HepG2 (cell line): ENCODE measurements around the gene HDGFL2. TPM values are rescaled to one million over a fixed set of nuclear protein-coding genes. Genes with fewer than 3 reads are reported as not detected.
A peak's percentile ranks its signal among the peaks of the same experiment; 100 is the strongest.

ENCODE experiments used
- FIP1L1 ChIP-seq: fragments of 200-400 bp; formaldehyde crosslinking; IDR thresholded peaks from 2 replicates; pipeline ENCODE4 v1.6.1; 2018; ENCODE audit warnings: low read depth, mild to moderate bottlenecking, low read length, moderate library complexity, borderline replicate concordance; ENCODE audit not compliant: insufficient read depth
- HOXA3 ChIP-seq: sonication (generic); formaldehyde crosslinking; IDR thresholded peaks from 2 replicates; pipeline ENCODE4 v1.5.0; 2020; ENCODE audit warnings: missing genetic modification reagents
- ISX ChIP-seq: sonication (generic); formaldehyde crosslinking; conservative IDR thresholded peaks from 2 replicates; pipeline ENCODE4 v1.5.0; 2020; ENCODE audit warnings: missing genetic modification reagents
- MEF2D ChIP-seq: sonication (generic); formaldehyde crosslinking; IDR thresholded peaks from 2 replicates; pipeline ENCODE4 v1.5.1; 2020; ENCODE audit warnings: mild to moderate bottlenecking, missing genetic modification reagents
- ZNF34 ChIP-seq: sonication (generic); formaldehyde crosslinking; IDR thresholded peaks from 2 replicates; pipeline ENCODE4 v1.4.0; 2020; ENCODE audit warnings: mild to moderate bottlenecking, missing genetic modification reagents, borderline replicate concordance
- ZNF549 ChIP-seq: sonication (generic); formaldehyde crosslinking; IDR thresholded peaks from 2 replicates; pipeline ENCODE4 v1.5.0; 2020; ENCODE audit warnings: missing genetic modification reagents
- ZNF614 ChIP-seq: IDR thresholded peaks from 2 replicates; pipeline ENCODE4 v1.6.1; 2018; ENCODE audit warnings: missing biosample characterization, missing genetic modification reagents, inconsistent platforms, borderline replicate concordance
- polyA plus RNA-seq, 8 experiments: library from polyadenylated mRNA; depleted of rRNA in 3 of 8; stranded (reverse) in 7 of 8; unstranded in 1 of 8; fragments of >200 nt; fragmentation: Illumina TruSeq in 4 of 8; extraction: Trizol in 4 of 8; gene quantifications; 2 replicates each; pipeline versions ENCODE4 v1.2.1 to v1.2.3, GENCODE V29; 2011 to 2016; ENCODE audit warnings: low read depth in 4 of 8, missing spikeins in 1 of 8, mixed read lengths in 1 of 8; ENCODE audit not compliant: insufficient read depth in 1 of 8
- total RNA-seq, 5 experiments: library from RNA; depleted of rRNA; stranded (reverse); fragments of >200 nt; fragmentation: Illumina TruSeq; extraction: Trizol; gene quantifications; 2 replicates each; pipeline ENCODE4 v1.2.3, GENCODE V29; 2016; ENCODE audit warnings: low read depth in 1 of 5
- TF ChIP-seq, protein P1 (sequence below): sonication (generic); formaldehyde crosslinking; conservative IDR thresholded peaks from 2 replicates; pipeline ENCODE4 v1.4.0; 2020; ENCODE audit warnings: missing genetic modification reagents
- TF ChIP-seq, protein P2 (sequence below): sonication (generic); formaldehyde crosslinking; IDR thresholded peaks from 2 replicates; pipeline ENCODE4 v1.5.0; 2020; ENCODE audit warnings: mild to moderate bottlenecking, missing genetic modification reagents, borderline replicate concordance
- TF ChIP-seq, protein P3 (sequence below): sonication (generic); formaldehyde crosslinking; IDR thresholded peaks from 2 replicates; pipeline ENCODE4 v1.4.0; 2020; ENCODE audit warnings: missing genetic modification reagents, borderline replicate concordance
- TF ChIP-seq, protein P4 (sequence below): sonication (generic); formaldehyde crosslinking; IDR thresholded peaks from 2 replicates; pipeline ENCODE4 v1.5.0; 2020; ENCODE audit warnings: mild to moderate bottlenecking, missing genetic modification reagents
- TF ChIP-seq, protein P5 (sequence below): sonication (generic); formaldehyde crosslinking; IDR thresholded peaks from 2 replicates; pipeline ENCODE4; 2020; ENCODE audit warnings: missing genetic modification reagents, mild to moderate bottlenecking, borderline replicate concordance

The HDGFL2 gene
- total and polyA plus RNA-seq, 2 of the 13 experiments (the other 11 are each of a cell fraction or from before 2014, with no cell fraction given), result 20.0 to 51.1 TPM

DNA sequence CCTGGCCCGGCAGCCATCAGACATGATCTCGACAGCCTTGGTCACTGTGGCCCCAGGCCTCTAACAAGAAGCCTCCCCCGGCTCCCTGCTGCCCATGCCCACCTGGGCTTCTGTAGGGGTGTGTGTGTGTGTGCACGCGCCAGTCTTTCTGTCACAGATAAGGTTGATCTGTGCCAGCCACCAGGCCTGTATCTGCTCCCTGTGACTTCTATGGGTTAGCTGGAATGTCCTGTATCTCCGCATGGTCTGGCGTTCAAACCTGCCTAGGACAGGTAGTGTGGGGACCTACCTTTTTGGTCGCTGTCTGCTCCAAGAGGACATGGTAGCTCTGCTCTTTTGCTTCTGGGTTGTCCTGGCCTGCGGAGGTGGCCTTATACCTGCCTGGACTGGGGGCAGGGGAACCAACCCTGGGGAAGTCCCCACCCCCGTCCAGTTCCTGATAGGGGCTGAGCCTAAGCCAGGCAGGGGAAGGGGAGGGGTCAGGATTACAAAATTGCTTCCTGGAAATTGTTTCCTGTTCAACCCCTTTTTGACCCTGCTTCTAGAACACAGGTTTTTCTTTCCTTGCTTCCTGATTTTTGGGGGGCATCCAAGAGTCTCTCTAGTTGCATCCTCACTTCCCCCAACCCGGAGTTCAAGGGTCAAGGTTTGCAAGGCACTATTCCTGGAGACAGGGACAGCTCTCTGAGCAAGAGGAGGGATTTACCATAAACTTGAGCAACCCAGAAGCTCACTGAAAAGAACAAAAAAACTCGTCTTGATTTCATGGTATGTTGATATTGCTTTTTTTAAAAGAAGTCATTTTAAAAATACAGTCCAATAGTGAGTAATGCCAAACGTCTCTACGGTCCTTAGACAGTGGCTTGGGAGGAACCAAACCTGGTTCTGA lies 67.8 kb downstream of the HDGFL2 start, which contains the start of gene LRG1 (continued):
- TF ChIP-seq, protein P1, sequence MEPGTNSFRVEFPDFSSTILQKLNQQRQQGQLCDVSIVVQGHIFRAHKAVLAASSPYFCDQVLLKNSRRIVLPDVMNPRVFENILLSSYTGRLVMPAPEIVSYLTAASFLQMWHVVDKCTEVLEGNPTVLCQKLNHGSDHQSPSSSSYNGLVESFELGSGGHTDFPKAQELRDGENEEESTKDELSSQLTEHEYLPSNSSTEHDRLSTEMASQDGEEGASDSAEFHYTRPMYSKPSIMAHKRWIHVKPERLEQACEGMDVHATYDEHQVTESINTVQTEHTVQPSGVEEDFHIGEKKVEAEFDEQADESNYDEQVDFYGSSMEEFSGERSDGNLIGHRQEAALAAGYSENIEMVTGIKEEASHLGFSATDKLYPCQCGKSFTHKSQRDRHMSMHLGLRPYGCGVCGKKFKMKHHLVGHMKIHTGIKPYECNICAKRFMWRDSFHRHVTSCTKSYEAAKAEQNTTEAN (CRISPR knock-in tag), result no peak; the same call in 1 of the 2 replicates
- no peak for TF ChIP-seq FIP1L1
- no peak for TF ChIP-seq ZNF549 (CRISPR knock-in tag)
- TF ChIP-seq ZNF34 (CRISPR knock-in tag), result no peak
- TF ChIP-seq, protein P2, sequence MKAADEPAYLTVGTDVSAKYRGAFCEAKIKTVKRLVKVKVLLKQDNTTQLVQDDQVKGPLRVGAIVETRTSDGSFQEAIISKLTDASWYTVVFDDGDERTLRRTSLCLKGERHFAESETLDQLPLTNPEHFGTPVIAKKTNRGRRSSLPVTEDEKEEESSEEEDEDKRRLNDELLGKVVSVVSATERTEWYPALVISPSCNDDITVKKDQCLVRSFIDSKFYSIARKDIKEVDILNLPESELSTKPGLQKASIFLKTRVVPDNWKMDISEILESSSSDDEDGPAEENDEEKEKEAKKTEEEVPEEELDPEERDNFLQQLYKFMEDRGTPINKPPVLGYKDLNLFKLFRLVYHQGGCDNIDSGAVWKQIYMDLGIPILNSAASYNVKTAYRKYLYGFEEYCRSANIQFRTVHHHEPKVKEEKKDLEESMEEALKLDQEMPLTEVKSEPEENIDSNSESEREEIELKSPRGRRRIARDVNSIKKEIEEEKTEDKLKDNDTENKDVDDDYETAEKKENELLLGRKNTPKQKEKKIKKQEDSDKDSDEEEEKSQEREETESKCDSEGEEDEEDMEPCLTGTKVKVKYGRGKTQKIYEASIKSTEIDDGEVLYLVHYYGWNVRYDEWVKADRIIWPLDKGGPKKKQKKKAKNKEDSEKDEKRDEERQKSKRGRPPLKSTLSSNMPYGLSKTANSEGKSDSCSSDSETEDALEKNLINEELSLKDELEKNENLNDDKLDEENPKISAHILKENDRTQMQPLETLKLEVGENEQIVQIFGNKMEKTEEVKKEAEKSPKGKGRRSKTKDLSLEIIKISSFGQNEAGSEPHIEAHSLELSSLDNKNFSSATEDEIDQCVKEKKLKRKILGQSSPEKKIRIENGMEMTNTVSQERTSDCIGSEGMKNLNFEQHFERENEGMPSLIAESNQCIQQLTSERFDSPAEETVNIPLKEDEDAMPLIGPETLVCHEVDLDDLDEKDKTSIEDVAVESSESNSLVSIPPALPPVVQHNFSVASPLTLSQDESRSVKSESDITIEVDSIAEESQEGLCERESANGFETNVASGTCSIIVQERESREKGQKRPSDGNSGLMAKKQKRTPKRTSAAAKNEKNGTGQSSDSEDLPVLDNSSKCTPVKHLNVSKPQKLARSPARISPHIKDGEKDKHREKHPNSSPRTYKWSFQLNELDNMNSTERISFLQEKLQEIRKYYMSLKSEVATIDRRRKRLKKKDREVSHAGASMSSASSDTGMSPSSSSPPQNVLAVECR (CRISPR knock-in tag), result peak; percentile 77; the same call in 1 of the 2 replicates
- TF ChIP-seq, protein P3, sequence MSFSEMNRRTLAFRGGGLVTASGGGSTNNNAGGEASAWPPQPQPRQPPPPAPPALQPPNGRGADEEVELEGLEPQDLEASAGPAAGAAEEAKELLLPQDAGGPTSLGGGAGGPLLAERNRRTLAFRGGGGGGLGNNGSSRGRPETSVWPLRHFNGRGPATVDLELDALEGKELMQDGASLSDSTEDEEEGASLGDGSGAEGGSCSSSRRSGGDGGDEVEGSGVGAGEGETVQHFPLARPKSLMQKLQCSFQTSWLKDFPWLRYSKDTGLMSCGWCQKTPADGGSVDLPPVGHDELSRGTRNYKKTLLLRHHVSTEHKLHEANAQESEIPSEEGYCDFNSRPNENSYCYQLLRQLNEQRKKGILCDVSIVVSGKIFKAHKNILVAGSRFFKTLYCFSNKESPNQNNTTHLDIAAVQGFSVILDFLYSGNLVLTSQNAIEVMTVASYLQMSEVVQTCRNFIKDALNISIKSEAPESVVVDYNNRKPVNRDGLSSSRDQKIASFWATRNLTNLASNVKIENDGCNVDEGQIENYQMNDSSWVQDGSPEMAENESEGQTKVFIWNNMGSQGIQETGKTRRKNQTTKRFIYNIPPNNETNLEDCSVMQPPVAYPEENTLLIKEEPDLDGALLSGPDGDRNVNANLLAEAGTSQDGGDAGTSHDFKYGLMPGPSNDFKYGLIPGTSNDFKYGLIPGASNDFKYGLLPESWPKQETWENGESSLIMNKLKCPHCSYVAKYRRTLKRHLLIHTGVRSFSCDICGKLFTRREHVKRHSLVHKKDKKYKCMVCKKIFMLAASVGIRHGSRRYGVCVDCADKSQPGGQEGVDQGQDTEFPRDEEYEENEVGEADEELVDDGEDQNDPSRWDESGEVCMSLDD (CRISPR knock-in tag), result peak; percentile 79; the same call in 1 of the 2 replicates
- TF ChIP-seq ISX (CRISPR knock-in tag), result no peak
- peak; percentile 77; the same call in 1 of the 2 replicates for TF ChIP-seq MEF2D (CRISPR knock-in tag)
- TF ChIP-seq ZNF614 (CRISPR knock-in tag), result peak; percentile 85; the same call in 1 of the 2 replicates
- TF ChIP-seq, protein P4, sequence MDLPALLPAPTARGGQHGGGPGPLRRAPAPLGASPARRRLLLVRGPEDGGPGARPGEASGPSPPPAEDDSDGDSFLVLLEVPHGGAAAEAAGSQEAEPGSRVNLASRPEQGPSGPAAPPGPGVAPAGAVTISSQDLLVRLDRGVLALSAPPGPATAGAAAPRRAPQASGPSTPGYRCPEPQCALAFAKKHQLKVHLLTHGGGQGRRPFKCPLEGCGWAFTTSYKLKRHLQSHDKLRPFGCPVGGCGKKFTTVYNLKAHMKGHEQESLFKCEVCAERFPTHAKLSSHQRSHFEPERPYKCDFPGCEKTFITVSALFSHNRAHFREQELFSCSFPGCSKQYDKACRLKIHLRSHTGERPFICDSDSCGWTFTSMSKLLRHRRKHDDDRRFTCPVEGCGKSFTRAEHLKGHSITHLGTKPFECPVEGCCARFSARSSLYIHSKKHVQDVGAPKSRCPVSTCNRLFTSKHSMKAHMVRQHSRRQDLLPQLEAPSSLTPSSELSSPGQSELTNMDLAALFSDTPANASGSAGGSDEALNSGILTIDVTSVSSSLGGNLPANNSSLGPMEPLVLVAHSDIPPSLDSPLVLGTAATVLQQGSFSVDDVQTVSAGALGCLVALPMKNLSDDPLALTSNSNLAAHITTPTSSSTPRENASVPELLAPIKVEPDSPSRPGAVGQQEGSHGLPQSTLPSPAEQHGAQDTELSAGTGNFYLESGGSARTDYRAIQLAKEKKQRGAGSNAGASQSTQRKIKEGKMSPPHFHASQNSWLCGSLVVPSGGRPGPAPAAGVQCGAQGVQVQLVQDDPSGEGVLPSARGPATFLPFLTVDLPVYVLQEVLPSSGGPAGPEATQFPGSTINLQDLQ (CRISPR knock-in tag), result no peak
- no peak for TF ChIP-seq HOXA3 (CRISPR knock-in tag)
- TF ChIP-seq, protein P5, sequence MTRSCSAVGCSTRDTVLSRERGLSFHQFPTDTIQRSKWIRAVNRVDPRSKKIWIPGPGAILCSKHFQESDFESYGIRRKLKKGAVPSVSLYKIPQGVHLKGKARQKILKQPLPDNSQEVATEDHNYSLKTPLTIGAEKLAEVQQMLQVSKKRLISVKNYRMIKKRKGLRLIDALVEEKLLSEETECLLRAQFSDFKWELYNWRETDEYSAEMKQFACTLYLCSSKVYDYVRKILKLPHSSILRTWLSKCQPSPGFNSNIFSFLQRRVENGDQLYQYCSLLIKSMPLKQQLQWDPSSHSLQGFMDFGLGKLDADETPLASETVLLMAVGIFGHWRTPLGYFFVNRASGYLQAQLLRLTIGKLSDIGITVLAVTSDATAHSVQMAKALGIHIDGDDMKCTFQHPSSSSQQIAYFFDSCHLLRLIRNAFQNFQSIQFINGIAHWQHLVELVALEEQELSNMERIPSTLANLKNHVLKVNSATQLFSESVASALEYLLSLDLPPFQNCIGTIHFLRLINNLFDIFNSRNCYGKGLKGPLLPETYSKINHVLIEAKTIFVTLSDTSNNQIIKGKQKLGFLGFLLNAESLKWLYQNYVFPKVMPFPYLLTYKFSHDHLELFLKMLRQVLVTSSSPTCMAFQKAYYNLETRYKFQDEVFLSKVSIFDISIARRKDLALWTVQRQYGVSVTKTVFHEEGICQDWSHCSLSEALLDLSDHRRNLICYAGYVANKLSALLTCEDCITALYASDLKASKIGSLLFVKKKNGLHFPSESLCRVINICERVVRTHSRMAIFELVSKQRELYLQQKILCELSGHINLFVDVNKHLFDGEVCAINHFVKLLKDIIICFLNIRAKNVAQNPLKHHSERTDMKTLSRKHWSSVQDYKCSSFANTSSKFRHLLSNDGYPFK (CRISPR knock-in tag), result peak; percentile 47; the same call in 1 of the 2 replicates
